ENCODE measurements around the gene BMF. TPM values are rescaled to one million over a fixed set of nuclear protein-coding genes. Genes with fewer than 3 reads are reported as not detected.
A peak's percentile ranks its signal among the peaks of the same experiment; 100 is the strongest.
"Not testable (repeated sequence)": the region's sequence is repeated elsewhere in the genome, so short reads cannot be mapped to it uniquely, and the experiment has no call there.

The BMF gene
- total and polyA plus RNA-seq, 4 donors = 8.8 to 42.5 (median 11.1) TPM

DNA sequence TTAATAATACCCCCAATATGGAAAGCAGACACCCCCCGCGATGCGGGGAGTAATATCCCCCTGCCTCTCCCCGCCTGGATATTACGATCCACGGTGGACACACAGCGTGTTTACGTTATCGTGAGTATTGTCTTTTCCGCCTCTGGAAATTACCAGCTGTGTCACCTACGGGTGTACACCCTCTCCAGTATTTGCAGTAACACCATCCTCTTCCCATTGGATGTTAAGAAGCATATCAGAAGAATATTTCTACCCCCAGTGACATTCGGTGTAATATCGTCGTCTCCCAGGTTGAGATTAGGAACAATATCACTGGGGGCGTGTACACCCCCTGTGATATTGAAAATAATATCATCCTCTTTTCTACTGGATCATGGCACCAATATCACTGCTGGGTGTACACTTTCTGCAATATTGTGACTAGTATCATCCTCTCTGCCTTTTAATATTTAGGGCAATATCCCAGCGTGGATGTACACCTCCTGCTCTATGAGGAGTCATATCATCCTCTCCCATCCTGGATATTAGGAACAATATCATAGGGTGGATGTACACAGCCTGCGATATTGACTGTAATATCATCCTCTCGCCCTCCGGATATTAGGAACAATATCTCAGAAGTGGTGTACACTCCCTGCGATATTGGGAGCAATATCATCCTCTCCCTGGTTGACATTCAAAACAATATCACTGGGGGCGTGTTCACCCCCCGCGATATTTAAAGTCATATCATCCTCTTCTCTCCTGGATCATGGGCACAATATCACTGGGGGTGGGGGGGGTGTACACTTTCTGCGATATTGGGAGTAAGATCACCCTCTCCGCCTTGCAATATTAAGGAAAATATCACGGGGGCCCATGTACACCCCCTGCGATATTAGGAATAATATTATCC lies 20.3 kb upstream of the BMF start:
- TF ChIP-seq CTCF (IDR thresholded peaks at IDR 0.05; ENCODE audit: control extremely low read depth, extremely low read depth) = no peak
- 77 to 86% methylated on average over 27 of the region's 27 CpGs for WGBS, 2 donors
- DNase-seq (no peak), ATAC-seq (ENCODE audit: insufficient read depth, low FRiP score) (no peak)
- H3K27me3 ChIP-seq (ENCODE audit: control insufficient read depth in 3 of 3, insufficient read depth in 3 of 3, low read length in 2 of 3) = peaks cover 0 to 4% (median 4%) of the 10 kb centered on the region in 3 donors
- H3K9ac ChIP-seq (ENCODE audit: insufficient read depth in 1 of 2, low read length in 2 of 2) = no peak overlapping the region
- H3K36me3 ChIP-seq (ENCODE audit: control insufficient read depth in 4 of 4, insufficient read depth in 4 of 4, low read length in 4 of 4) = no peaks in the 10 kb centered on the region
- no peaks in the 10 kb centered on the region for H3K9me3 ChIP-seq (ENCODE audit: control insufficient read depth in 4 of 4, insufficient read depth in 3 of 4, low read length in 3 of 4)
- H3K27ac ChIP-seq (ENCODE audit: low read depth in 1 of 2, low read length in 1 of 2) = no peak overlapping the region
- H3K4me1 ChIP-seq (ENCODE audit: control insufficient read depth in 5 of 5, insufficient read depth in 5 of 5, low read length in 5 of 5) = peaks cover 0 to 5% (median 0%) of the 10 kb centered on the region in 5 donors
- no peak overlapping the region for H3K4me3 ChIP-seq

- TF ChIP-seq CTCF (IDR thresholded peaks at IDR 0.05; ENCODE audit: control extremely low read depth, extremely low read depth) = no peak
- Histone ChIP-seq H3K36me3 (ENCODE audit: control insufficient read depth in 4 of 4, insufficient read depth in 4 of 4, low read length in 4 of 4) (no peaks in the 10 kb centered on the region), H3K4me3 (no peak overlapping the region), H3K27me3 (ENCODE audit: control insufficient read depth in 3 of 3, insufficient read depth in 3 of 3, low read length in 2 of 3) (peaks cover 0 to 4% (median 4%) of the 10 kb centered on the region in 3 donors), H3K4me1 (ENCODE audit: control insufficient read depth in 5 of 5, insufficient read depth in 5 of 5, low read length in 5 of 5) (peaks cover 0 to 5% (median 0%) of the 10 kb centered on the region in 5 donors), H3K9me3 (ENCODE audit: control insufficient read depth in 4 of 4, insufficient read depth in 3 of 4, low read length in 3 of 4) (no peaks in the 10 kb centered on the region), H3K27ac (ENCODE audit: low read depth in 1 of 2, low read length in 1 of 2) (no peak overlapping the region), H3K9ac (ENCODE audit: insufficient read depth in 1 of 2, low read length in 2 of 2) (peak overlapping the region in 1 of 2 donors; percentile 23)
- no peak for DNase-seq
- WGBS, 2 donors = 93 to 98% methylated on average over 7 of the region's 7 CpGs
- ATAC-seq (ENCODE audit: insufficient read depth, low FRiP score) = no peak
These were observed 17.3 kb upstream of the BMF start for GRCh38 chr15:40125950-40126349.

- not testable (repeated sequence) for H3K4me3 ChIP-seq; DNase-seq; H3K4me1 ChIP-seq (ENCODE audit: control insufficient read depth in 5 of 5, insufficient read depth in 5 of 5, low read length in 5 of 5); H3K27ac ChIP-seq (ENCODE audit: low read depth in 1 of 2, low read length in 1 of 2); H3K36me3 ChIP-seq (ENCODE audit: control insufficient read depth in 4 of 4, insufficient read depth in 4 of 4, low read length in 4 of 4); H3K27me3 ChIP-seq (ENCODE audit: control insufficient read depth in 3 of 3, insufficient read depth in 3 of 3, low read length in 2 of 3); ATAC-seq (ENCODE audit: insufficient read depth, low FRiP score); H3K9me3 ChIP-seq (ENCODE audit: control insufficient read depth in 4 of 4, insufficient read depth in 3 of 4, low read length in 3 of 4); H3K9ac ChIP-seq (ENCODE audit: insufficient read depth in 1 of 2, low read length in 2 of 2)
- 72 to 85% methylated on average over 4 of the region's 5 CpGs for WGBS, 2 donors
These were observed 16.2 kb upstream of the BMF start for GRCh38 chr15:40124807-40125285.

GRCh38 chr15:40124333-40124732 lies 15.7 kb upstream of the BMF start:
- H3K9me3 ChIP-seq (ENCODE audit: control insufficient read depth in 4 of 4, insufficient read depth in 3 of 4, low read length in 3 of 4); H3K4me1 ChIP-seq (ENCODE audit: control insufficient read depth in 5 of 5, insufficient read depth in 5 of 5, low read length in 5 of 5); H3K27ac ChIP-seq (ENCODE audit: low read depth in 1 of 2, low read length in 1 of 2); ATAC-seq (ENCODE audit: insufficient read depth, low FRiP score); H3K9ac ChIP-seq (ENCODE audit: insufficient read depth in 1 of 2, low read length in 2 of 2); H3K4me3 ChIP-seq; H3K27me3 ChIP-seq (ENCODE audit: control insufficient read depth in 3 of 3, insufficient read depth in 3 of 3, low read length in 2 of 3); H3K36me3 ChIP-seq (ENCODE audit: control insufficient read depth in 4 of 4, insufficient read depth in 4 of 4, low read length in 4 of 4); DNase-seq: not testable (repeated sequence)
- 86 to 91% methylated on average over 3 of the region's 3 CpGs for WGBS, 2 donors

DNA sequence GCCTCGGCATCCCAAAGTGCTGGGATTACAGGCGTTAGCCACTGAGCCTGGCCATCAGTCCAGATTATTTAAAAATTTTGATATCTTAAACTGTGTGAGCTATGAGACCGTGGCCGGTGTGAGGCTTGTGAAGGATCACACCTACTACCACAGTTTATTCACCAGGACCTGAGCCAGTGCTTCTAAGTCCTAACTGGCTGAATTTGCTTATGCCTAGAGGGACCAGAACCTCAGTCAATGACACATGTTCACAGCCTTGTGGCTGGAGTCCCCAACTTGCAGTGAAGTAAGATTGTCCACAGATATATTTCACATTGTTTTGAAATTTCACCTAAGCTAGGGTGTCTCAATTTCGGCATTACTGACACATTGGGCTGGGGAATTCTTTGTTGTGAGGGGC lies 15.2 kb upstream of the BMF start:
- not testable (repeated sequence) for H3K4me1 ChIP-seq (ENCODE audit: control insufficient read depth in 5 of 5, insufficient read depth in 5 of 5, low read length in 5 of 5); H3K27ac ChIP-seq (ENCODE audit: low read depth in 1 of 2, low read length in 1 of 2); H3K36me3 ChIP-seq (ENCODE audit: control insufficient read depth in 4 of 4, insufficient read depth in 4 of 4, low read length in 4 of 4); DNase-seq; ATAC-seq (ENCODE audit: insufficient read depth, low FRiP score); H3K4me3 ChIP-seq; H3K9ac ChIP-seq (ENCODE audit: insufficient read depth in 1 of 2, low read length in 2 of 2); H3K9me3 ChIP-seq (ENCODE audit: control insufficient read depth in 4 of 4, insufficient read depth in 3 of 4, low read length in 3 of 4); H3K27me3 ChIP-seq (ENCODE audit: control insufficient read depth in 3 of 3, insufficient read depth in 3 of 3, low read length in 2 of 3)
- 86 to 94% methylated on average over 5 of the region's 5 CpGs for WGBS, 2 donors

DNA sequence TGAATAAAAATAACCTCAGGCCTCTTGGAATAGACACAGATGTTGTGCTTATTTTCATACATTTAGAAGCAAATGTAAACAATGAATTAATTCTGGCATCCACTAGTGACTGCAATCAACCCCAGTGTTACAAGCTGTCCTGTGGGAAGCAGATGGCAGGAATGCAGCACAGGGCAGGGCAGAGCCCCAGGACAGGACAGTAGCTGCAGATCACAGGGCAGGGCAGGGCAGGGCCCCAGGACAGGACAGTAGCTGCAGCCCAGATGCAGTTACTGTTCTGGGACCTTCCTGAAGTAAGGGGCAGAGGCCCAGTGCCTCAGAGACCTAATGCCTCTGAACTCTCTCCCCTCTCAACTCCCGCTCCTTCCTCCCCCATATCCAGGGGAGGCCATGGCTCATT lies 14.3 kb upstream of the BMF start:
- ATAC-seq (ENCODE audit: insufficient read depth, low FRiP score); H3K27me3 ChIP-seq (ENCODE audit: control insufficient read depth in 3 of 3, insufficient read depth in 3 of 3, low read length in 2 of 3); H3K36me3 ChIP-seq (ENCODE audit: control insufficient read depth in 4 of 4, insufficient read depth in 4 of 4, low read length in 4 of 4); H3K4me3 ChIP-seq; H3K4me1 ChIP-seq (ENCODE audit: control insufficient read depth in 5 of 5, insufficient read depth in 5 of 5, low read length in 5 of 5); H3K9me3 ChIP-seq (ENCODE audit: control insufficient read depth in 4 of 4, insufficient read depth in 3 of 4, low read length in 3 of 4); H3K27ac ChIP-seq (ENCODE audit: low read depth in 1 of 2, low read length in 1 of 2); H3K9ac ChIP-seq (ENCODE audit: insufficient read depth in 1 of 2, low read length in 2 of 2); DNase-seq: not testable (repeated sequence)
- WGBS, 2 donors = 100% methylated on average over 1 of the region's 1 CpG
